B cell (primary cell): ENCODE results near the gene LTB. TPM values are rescaled to one million over a fixed set of nuclear protein-coding genes. Genes with fewer than 3 reads are reported as not detected.

ENCODE experiments used
- ATAC-seq: fragments of 200-7000 bp; cut with Tn5 transposase; one replicate; pipeline ENCODE4 v1.10.0; 2021; ENCODE audit warnings: low read depth, mild to moderate bottlenecking, moderate number of reproducible peaks, moderate library complexity
- CTCF ChIA-PET: fragments of 350-600 bp; sonication (Branson Sonifier 250); formaldehyde crosslinking; loops from one replicate; lab custom pipeline; 2021; ENCODE audit warnings: antibody characterized with exemption, inconsistent platforms; lab: Charles Lee
- POLR2A ChIA-PET: fragments of 350-600 bp; sonication (Branson Sonifier 250); formaldehyde crosslinking; loops from one replicate; lab custom pipeline; 2021; ENCODE audit warnings: antibody characterized with exemption; lab: Charles Lee
- DNase-seq: peaks from one replicate; pipeline ENCODE4 v3.0.0; 2013
- H2AFZ ChIP-seq: 2 replicates; pipeline ENCODE4 v1.6.1; 2012; ENCODE audit warnings: mild to moderate bottlenecking, low read depth, low read length; ENCODE audit not compliant: insufficient read depth, poor library complexity, severe bottlenecking
- H3K27ac ChIP-seq, 2 donors: 1 replicate in 1 of 2; 2 replicates in 1 of 2; pipeline ENCODE4 v1.5.1; 2012 to 2013; ENCODE audit warnings: low read length in 2 of 2, mild to moderate bottlenecking in 2 of 2, moderate library complexity in 1 of 2
- H3K27me3 ChIP-seq, 4 experiments: fragments of 200-600 bp in 1 of 4; sonication (generic) in 1 of 4; replicated peaks in 1 of 4; 1 replicate in 2 of 4; 2 replicates in 2 of 4; pipeline versions ENCODE4 v1.6.1 to v1.7.0; 2013 to 2016; ENCODE audit warnings: low read length in 3 of 4, mild to moderate bottlenecking in 2 of 4, mixed read lengths in 1 of 4, moderate library complexity in 1 of 4; ENCODE audit not compliant: insufficient read depth in 4 of 4, control insufficient read depth in 3 of 4; ENCODE audit errors: control extremely low read depth in 1 of 4
- H3K36me3 ChIP-seq, 2 experiments: replicated peaks in 1 of 2; 1 replicate in 1 of 2; 2 replicates in 1 of 2; pipeline versions ENCODE4 v1.6.1 to v1.7.1; 2013; ENCODE audit warnings: low read length in 1 of 2; ENCODE audit not compliant: insufficient read depth in 2 of 2, control insufficient read depth in 1 of 2; ENCODE audit errors: control extremely low read depth in 1 of 2, extremely low read depth in 1 of 2
- H3K4me1 ChIP-seq, 2 donors: fragments of 200-600 bp in 1 of 2; sonication (generic) in 1 of 2; 1 replicate in 1 of 2; 2 replicates in 1 of 2; pipeline versions ENCODE4 v1.5.1 to v1.6.1; 2013 to 2017; ENCODE audit warnings: low read length in 2 of 2; ENCODE audit not compliant: control insufficient read depth in 2 of 2, insufficient read depth in 2 of 2
- H3K4me2 ChIP-seq: replicated peaks from 2 replicates; pipeline ENCODE3; 2012; ENCODE audit warnings: mild to moderate bottlenecking, low read depth, low read length; ENCODE audit not compliant: poor library complexity, severe bottlenecking
- H3K4me3 ChIP-seq, 5 experiments: fragments of 200-600 bp in 1 of 5; sonication (generic) in 1 of 5; 1 replicate in 3 of 5; 2 replicates in 2 of 5; pipeline versions ENCODE4 v1.5.1 to v1.7.0; 2011 to 2016; ENCODE audit warnings: low read length in 4 of 5, mild to moderate bottlenecking in 4 of 5, low read depth in 2 of 5, control low read depth in 1 of 5, moderate library complexity in 1 of 5; ENCODE audit not compliant: insufficient read depth in 1 of 5; ENCODE audit errors: control extremely low read depth in 1 of 5, extremely low read depth in 1 of 5
- H3K79me2 ChIP-seq: fragments of 200-600 bp; sonication (generic); one replicate; pipeline ENCODE4 v1.6.0; 2016; ENCODE audit warnings: low read length; ENCODE audit not compliant: control insufficient read depth, insufficient read depth
- H3K9ac ChIP-seq: fragments of 200-600 bp; sonication (generic); 2 replicates; pipeline ENCODE4 v1.6.1; 2017; ENCODE audit warnings: mild to moderate bottlenecking, low read length, moderate library complexity
- H3K9me3 ChIP-seq, 3 donors: one replicate each; pipeline versions ENCODE4 v1.6.1 to v1.7.1; 2013; ENCODE audit warnings: low read length in 2 of 3; ENCODE audit not compliant: control insufficient read depth in 2 of 3, insufficient read depth in 1 of 3; ENCODE audit errors: control extremely low read depth in 1 of 3
- H4K20me1 ChIP-seq: 2 replicates; pipeline ENCODE4 v1.6.0; 2012; ENCODE audit warnings: mild to moderate bottlenecking, low read length; ENCODE audit not compliant: insufficient read depth, control insufficient read depth, poor library complexity, severe bottlenecking
- H3K27ac Mint-ChIP-seq: one replicate; pipeline ENCODE4 v1.8.0; 2021; ENCODE audit warnings: mixed read lengths
- H3K27me3 Mint-ChIP-seq: one replicate; pipeline ENCODE4 v1.8.0; 2021; ENCODE audit warnings: mixed read lengths
- H3K4me1 Mint-ChIP-seq: one replicate; pipeline ENCODE4 v1.8.0; 2021; ENCODE audit warnings: mixed read lengths
- H3K4me3 Mint-ChIP-seq: one replicate; pipeline ENCODE4 v1.8.0; 2021; ENCODE audit warnings: mixed read lengths
- H3K9me3 Mint-ChIP-seq: one replicate; pipeline ENCODE4 v1.8.0; 2022; ENCODE audit warnings: mixed read lengths; ENCODE audit not compliant: insufficient read depth
- EZH2 ChIP-seq: IDR thresholded peaks from 2 replicates; pipeline ENCODE4 v1.6.1; 2012; ENCODE audit warnings: borderline replicate concordance, low read depth, mild to moderate bottlenecking, moderate library complexity, low read length; ENCODE audit not compliant: insufficient read depth, poor library complexity, severe bottlenecking
- WGBS: methylation state at CpG from one replicate; pipeline ENCODE4 v1.1.5; 2013; ENCODE audit warnings: missing lambda C conversion rate; ENCODE audit not compliant: insufficient coverage; 5-methylcytosine and 5-hydroxymethylcytosine counted together
- intact Hi-C: fragments of 100-400 bp; cut with micrococcal nuclease; formaldehyde crosslinking; loops from one replicate; pipeline ENCODE4 v1.10.0; 2022
- polyA plus RNA-seq: library from polyadenylated mRNA; depleted of rRNA; stranded (reverse); fragments of >200 nt; gene quantifications from 2 replicates; pipeline ENCODE4 v1.2.3, GENCODE V29; 2012
- total RNA-seq, 2 donors: library from RNA; stranded (reverse); fragments of 120-200 nt in 1 of 2; gene quantifications; 1 replicate in 1 of 2; 2 replicates in 1 of 2; pipeline versions ENCODE4 v1.2.3 to v1.2.4, GENCODE V29; 2013 to 2022
- TF ChIP-seq, protein P1 (sequence below): fragments of 200-600 bp; IDR thresholded peaks from one replicate; pipeline ENCODE4 v1.8.0; 2022; ENCODE audit warnings: antibody characterized with exemption, mild to moderate bottlenecking

The LTB gene
- total and polyA plus RNA-seq, 2 donors (not counting 1 experiment from before 2014, with no cell fraction given) = 488 to 938 TPM

DNA sequence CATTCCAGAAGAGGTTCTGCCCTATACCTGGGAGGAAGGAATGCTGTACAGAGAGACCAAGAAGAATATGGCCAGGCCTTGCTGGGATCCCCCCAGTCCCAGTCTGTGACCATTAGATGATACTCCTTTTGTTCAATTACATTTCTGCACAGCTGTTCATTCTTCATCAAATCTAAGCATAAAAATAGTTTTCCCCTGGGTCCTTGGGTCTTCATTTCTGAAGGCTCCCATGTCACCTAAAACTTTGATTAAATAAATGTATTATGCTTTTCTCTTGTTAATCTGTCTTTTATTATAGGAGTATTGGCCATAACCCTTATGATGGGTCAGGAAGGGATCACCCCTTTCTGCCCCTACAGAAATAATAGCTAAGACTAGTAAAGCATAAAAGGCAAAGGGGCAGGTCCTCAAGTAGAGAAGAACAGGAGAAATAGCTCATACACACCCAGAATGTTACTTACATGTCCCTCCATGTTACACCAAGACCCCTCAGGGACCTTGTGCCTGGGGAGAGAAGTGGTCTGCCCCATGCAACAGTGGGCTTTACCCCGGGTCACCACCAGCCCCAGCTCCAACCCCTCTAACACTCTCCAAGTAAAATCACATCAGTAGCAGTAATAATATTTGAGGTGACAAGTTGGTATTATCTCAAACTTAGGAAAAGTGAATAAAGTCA, 12.2 kb downstream of the LTB start:
- no peaks in the 10 kb centered on the region for H3K27me3 ChIP-seq
- H3K4me1 ChIP-seq = peaks cover 72 to 79% of the 10 kb centered on the region in 2 donors
- ChIA-PET CTCF (interaction anchor here (1.9 to 29.4 kb wide), 4 partner anchors 11 to 27 kb away, joined by 6 to 2241 read pairs (median 74); partner anchors contain the start of genes LST1, LTB, NCR3 and NFKBIL1), POLR2A (interaction anchor here (35.3 to 42.6 kb wide), 2 partner anchors 4 to 15 kb away, joined by 1450 read pairs; partner anchors contain the start of genes ATP6V1G2, LST1, LTA and LTB)
- H3K4me3 ChIP-seq = no peak overlapping the region
- no peak overlapping the region for H2AFZ ChIP-seq
- H3K27ac ChIP-seq = peak overlapping the region in 1 of 2 donors; percentile 94
- H3K27ac Mint-ChIP-seq = peak overlapping the region; percentile 89
- intact Hi-C loops = no loop called here
- H3K9me3 ChIP-seq = no peaks in the 10 kb centered on the region
- H3K4me2 ChIP-seq = peak overlapping the region; percentile 40
- peak overlapping the region; percentile 39 for H3K4me3 Mint-ChIP-seq
- no peaks in the 10 kb centered on the region for H3K9me3 Mint-ChIP-seq
- H3K36me3 ChIP-seq = peaks cover 0 to 6% of the 10 kb centered on the region in 2 experiments
- ATAC-seq (no peak), DNase-seq (no peak)
- H3K9ac ChIP-seq = no peak overlapping the region
- no peaks in the 10 kb centered on the region for H4K20me1 ChIP-seq
- TF ChIP-seq, protein P1, sequence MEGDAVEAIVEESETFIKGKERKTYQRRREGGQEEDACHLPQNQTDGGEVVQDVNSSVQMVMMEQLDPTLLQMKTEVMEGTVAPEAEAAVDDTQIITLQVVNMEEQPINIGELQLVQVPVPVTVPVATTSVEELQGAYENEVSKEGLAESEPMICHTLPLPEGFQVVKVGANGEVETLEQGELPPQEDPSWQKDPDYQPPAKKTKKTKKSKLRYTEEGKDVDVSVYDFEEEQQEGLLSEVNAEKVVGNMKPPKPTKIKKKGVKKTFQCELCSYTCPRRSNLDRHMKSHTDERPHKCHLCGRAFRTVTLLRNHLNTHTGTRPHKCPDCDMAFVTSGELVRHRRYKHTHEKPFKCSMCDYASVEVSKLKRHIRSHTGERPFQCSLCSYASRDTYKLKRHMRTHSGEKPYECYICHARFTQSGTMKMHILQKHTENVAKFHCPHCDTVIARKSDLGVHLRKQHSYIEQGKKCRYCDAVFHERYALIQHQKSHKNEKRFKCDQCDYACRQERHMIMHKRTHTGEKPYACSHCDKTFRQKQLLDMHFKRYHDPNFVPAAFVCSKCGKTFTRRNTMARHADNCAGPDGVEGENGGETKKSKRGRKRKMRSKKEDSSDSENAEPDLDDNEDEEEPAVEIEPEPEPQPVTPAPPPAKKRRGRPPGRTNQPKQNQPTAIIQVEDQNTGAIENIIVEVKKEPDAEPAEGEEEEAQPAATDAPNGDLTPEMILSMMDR = no peak
- no peak for TF ChIP-seq EZH2
- no peaks in the 10 kb centered on the region for H3K27me3 Mint-ChIP-seq
- WGBS = no CpG with 5 or more reads among the region's 1 CpG
- peaks cover 95% of the 10 kb centered on the region for H3K79me2 ChIP-seq
- H3K4me1 Mint-ChIP-seq = peaks cover 80% of the 10 kb centered on the region

DNA sequence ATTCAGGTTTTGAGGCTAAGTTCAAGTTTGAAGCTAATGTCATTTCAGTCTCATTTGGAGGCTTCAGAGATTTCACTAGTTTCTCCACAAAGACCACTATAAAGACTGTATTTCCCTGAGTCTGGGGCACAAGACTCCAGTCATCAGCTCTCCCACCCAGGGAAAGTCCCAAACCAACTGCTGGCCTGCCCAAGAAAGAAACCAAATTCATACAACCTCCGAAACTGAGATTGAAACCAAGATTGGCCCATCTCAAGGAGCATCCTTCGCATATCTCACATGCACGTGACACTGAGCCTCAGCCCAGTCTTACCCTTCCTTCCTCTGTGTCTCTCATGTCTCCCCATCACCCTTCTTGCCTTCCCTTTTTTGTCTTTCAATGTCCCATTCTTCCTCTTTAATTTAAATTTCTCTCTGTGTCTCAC, 13.7 kb downstream of the LTB start:
- TF ChIP-seq EZH2 = no peak
- TF ChIP-seq, protein P1 = no peak
- POLR2A ChIA-PET = interaction anchor here (0.6 to 42.6 kb wide), 5 partner anchors 3 to 1285 kb away, joined by 3 to 1450 read pairs (median 6); partner anchors contain the start of genes ATP6V1G2, LST1, LTA and LTB
- 0% methylated on average over 3 of the region's 3 CpGs for WGBS
- H3K36me3 ChIP-seq = peaks cover 0 to 7% of the 10 kb centered on the region in 2 experiments
- peak overlapping the region in 1 of 5 experiments; percentile 19 for H3K4me3 ChIP-seq
- H3K9me3 ChIP-seq = no peaks in the 10 kb centered on the region
- Mint-ChIP-seq H3K4me3 (peak overlapping the region; percentile 63), H3K27ac (peak overlapping the region; percentile 89), H3K4me1 (peaks cover 75% of the 10 kb centered on the region), H3K27me3 (no peaks in the 10 kb centered on the region), H3K9me3 (no peaks in the 10 kb centered on the region)
- no peaks in the 10 kb centered on the region for H4K20me1 ChIP-seq
- peak overlapping the region; percentile 40 for H3K4me2 ChIP-seq
- H3K9ac ChIP-seq = peak overlapping the region; percentile 11
- H3K27ac ChIP-seq = peak overlapping the region; percentile 78 to 94
- CTCF ChIA-PET = interaction anchor here (0.9 to 29.4 kb wide), 5 partner anchors 10 to 264 kb away, joined by 3 to 2241 read pairs (median 22); partner anchors contain the start of genes LST1, LTB, NCR3 and NFKBIL1
- peak; percentile 94 for DNase-seq
- no peaks in the 10 kb centered on the region for H3K27me3 ChIP-seq
- peaks cover 95% of the 10 kb centered on the region for H3K79me2 ChIP-seq
- intact Hi-C loops = loop anchor here (1.0 kb wide), 3 partner anchors 8 to 24 kb away; no protein-coding TSS in a partner anchor
- no peak overlapping the region for H2AFZ ChIP-seq
- ATAC-seq = peak; percentile 70
- peaks cover 62 to 68% of the 10 kb centered on the region in 2 donors for H3K4me1 ChIP-seq
